C4-2B (cell line): ENCODE data around the gene TRIM34.

ENCODE experiments used
- ZFX ChIP-seq: fragments of 450-650 bp; IDR thresholded peaks from 2 replicates; pipeline ENCODE4 v1.6.1; 2017
- TF ChIP-seq, protein P1 (sequence below): fragments of 450-650 bp; conservative IDR thresholded peaks from 2 replicates; pipeline ENCODE4 v1.5.1; 2017; ENCODE audit warnings: mild to moderate bottlenecking

- TF ChIP-seq, protein P1, sequence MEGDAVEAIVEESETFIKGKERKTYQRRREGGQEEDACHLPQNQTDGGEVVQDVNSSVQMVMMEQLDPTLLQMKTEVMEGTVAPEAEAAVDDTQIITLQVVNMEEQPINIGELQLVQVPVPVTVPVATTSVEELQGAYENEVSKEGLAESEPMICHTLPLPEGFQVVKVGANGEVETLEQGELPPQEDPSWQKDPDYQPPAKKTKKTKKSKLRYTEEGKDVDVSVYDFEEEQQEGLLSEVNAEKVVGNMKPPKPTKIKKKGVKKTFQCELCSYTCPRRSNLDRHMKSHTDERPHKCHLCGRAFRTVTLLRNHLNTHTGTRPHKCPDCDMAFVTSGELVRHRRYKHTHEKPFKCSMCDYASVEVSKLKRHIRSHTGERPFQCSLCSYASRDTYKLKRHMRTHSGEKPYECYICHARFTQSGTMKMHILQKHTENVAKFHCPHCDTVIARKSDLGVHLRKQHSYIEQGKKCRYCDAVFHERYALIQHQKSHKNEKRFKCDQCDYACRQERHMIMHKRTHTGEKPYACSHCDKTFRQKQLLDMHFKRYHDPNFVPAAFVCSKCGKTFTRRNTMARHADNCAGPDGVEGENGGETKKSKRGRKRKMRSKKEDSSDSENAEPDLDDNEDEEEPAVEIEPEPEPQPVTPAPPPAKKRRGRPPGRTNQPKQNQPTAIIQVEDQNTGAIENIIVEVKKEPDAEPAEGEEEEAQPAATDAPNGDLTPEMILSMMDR = no peak
- no peak for TF ChIP-seq ZFX
Measured at GRCh38 chr11:5591613-5592012, 33.2 kb upstream of the TRIM34 start.
